Ovary (tissue), 9 donors: ENCODE results near the gene SART1. TPM values are rescaled to one million over a fixed set of nuclear protein-coding genes. Genes with fewer than 3 reads are reported as not detected.

Experiments used
- DNase-seq, 5 donors: peaks; one replicate each; pipeline ENCODE4 v3.0.0-alpha.2; 2019 to 2020
- H3K27ac ChIP-seq, 2 donors: fragments of 200-600 bp; one replicate each; pipeline versions ENCODE4 v1.5.1 to v1.8.0; 2019 to 2022
- H3K27me3 ChIP-seq: fragments of 200-600 bp; one replicate; pipeline ENCODE4 v1.8.0; 2022
- H3K36me3 ChIP-seq: fragments of 200-600 bp; sonication (generic); one replicate; pipeline ENCODE4 v1.5.1; 2019
- H3K4me1 ChIP-seq: one replicate; pipeline ENCODE4 v1.8.1; 2013; ENCODE audit warnings: mild to moderate bottlenecking, moderate library complexity; ENCODE audit not compliant: insufficient read depth
- H3K4me3 ChIP-seq: fragments of 200-600 bp; sonication (generic); one replicate; pipeline ENCODE4 v1.5.1; 2017
- H3K9me3 ChIP-seq, 2 donors: fragments of 200-600 bp in 1 of 2; sonication (generic) in 1 of 2; one replicate each; pipeline versions ENCODE4 v1.5.1 to v1.8.1; 2013 to 2019; ENCODE audit warnings: mild to moderate bottlenecking in 1 of 2, moderate library complexity in 1 of 2
- CTCF ChIP-seq, 3 donors: fragments of 450-650 bp in 2 of 3; fragments of 200-600 bp in 1 of 3; IDR thresholded peaks; one replicate each; pipeline versions ENCODE4 v1.5.1 to v1.8.0; 2016 to 2022; ENCODE audit warnings: antibody characterized with exemption in 3 of 3, mild to moderate bottlenecking in 1 of 3
- EP300 ChIP-seq: sonication (generic); formaldehyde crosslinking; IDR thresholded peaks from one replicate; pipeline ENCODE4 v1.6.1; 2017; ENCODE audit warnings: antibody characterized with exemption
- POLR2A ChIP-seq: fragments of 450-650 bp; IDR thresholded peaks from one replicate; pipeline ENCODE4 v1.6.1; 2017; ENCODE audit warnings: antibody characterized with exemption, mild to moderate bottlenecking, moderate library complexity
- WGBS, 3 donors: extraction: QIAGEN DNeasy Blood & Tissue Kit in 1 of 3; methylation state at CpG; one replicate each; pipeline versions ENCODE4 v1.1.5 to v1.1.7; 2013 to 2017; 5-methylcytosine and 5-hydroxymethylcytosine counted together
- intact Hi-C, 4 donors: fragments of 100-400 bp; cut with DNase I; formaldehyde crosslinking; loops; one replicate each; pipeline versions ENCODE4 v1.11.0 to v1.15.1; 2022 to 2023
- polyA plus RNA-seq, 2 donors: library from polyadenylated mRNA; stranded (reverse); fragments of 200-250 nt in 1 of 2; fragments of 350-450 nt in 1 of 2; fragmentation: Illumina TruSeq in 1 of 2; extraction: RNeasy Lipid Tissue Mini Kit (QIAGEN cat#74804) in 1 of 2; gene quantifications; one replicate each; pipeline ENCODE4 v1.2.3, GENCODE V29; 2013 to 2014
- total RNA-seq, 7 donors: library from RNA; depleted of rRNA in 2 of 7; stranded (reverse); fragments of >200 nt in 2 of 7; fragmentation: NEBNext Ultra II Directional in 3 of 7; extraction: Animal tissue kit (Norgen Biotek cat#: 25700) in 3 of 7; gene quantifications; one replicate each; pipeline versions ENCODE4 v1.1.0 to v1.2.4, GENCODE V29; 2016 to 2023
- donor health status: DM: no; HTN: no; CAD: no; lungs with moderate emphysema.
- donor health status: DM: no; HTN: no; CAD: no.
- donor health status: Bipolar disorder and iron deficiency.
- donor health status: DM: yes; HTN: yes; CAD: no.
- donor health status: DM: no; HTN: no; CAD: no.
- donor health status: DM: yes; HTN: yes; CAD: no.

Gene SART1
- total and polyA plus RNA-seq, 9 donors, result 8.8 to 64.9 (median 55.7) TPM

- Histone ChIP-seq H3K4me3 (no peak overlapping the region), H3K4me1 (no peaks in the 10 kb centered on the region), H3K27ac (no peak overlapping the region), H3K9me3 (no peaks in the 10 kb centered on the region), H3K36me3 (no peaks in the 10 kb centered on the region), H3K27me3 (no peaks in the 10 kb centered on the region)
- 6 to 14% (median 8%) methylated on average over 4 of the region's 4 CpGs for WGBS, 3 donors
- intact Hi-C loops, result no loop called here
- no peak for DNase-seq
- TF ChIP-seq POLR2A (no peak), EP300 (no peak), CTCF (IDR thresholded peaks at IDR 0.05) (no peak)
These were observed 27.5 kb upstream of the SART1 start for GRCh38 chr11:65934014-65934413.

GRCh38 chr11:65937766-65938165 lies 23.8 kb upstream of the SART1 start:
- Histone ChIP-seq H3K4me1 (no peaks in the 10 kb centered on the region), H3K4me3 (no peak overlapping the region), H3K36me3 (no peaks in the 10 kb centered on the region), H3K27ac (no peak overlapping the region), H3K9me3 (no peaks in the 10 kb centered on the region), H3K27me3 (no peaks in the 10 kb centered on the region)
- TF ChIP-seq POLR2A (no peak), EP300 (no peak), CTCF (IDR thresholded peaks at IDR 0.05) (no peak)
- intact Hi-C loops, result no loop called here
- no peak for DNase-seq
- 21 to 30% (median 21%) methylated on average over 4 of the region's 4 CpGs for WGBS, 3 donors

GRCh38 chr11:65941720-65942310 lies 19.7 kb upstream of the SART1 start:
- Histone ChIP-seq H3K4me1 (no peaks in the 10 kb centered on the region), H3K4me3 (no peak overlapping the region), H3K27ac (no peak overlapping the region), H3K27me3 (no peaks in the 10 kb centered on the region), H3K36me3 (no peaks in the 10 kb centered on the region), H3K9me3 (no peaks in the 10 kb centered on the region)
- no peak for DNase-seq
- WGBS, 3 donors, result 65 to 69% (median 69%) methylated on average over 9 of the region's 9 CpGs
- TF ChIP-seq POLR2A (no peak), EP300 (no peak)
- intact Hi-C loops, result no loop called here

- Histone ChIP-seq H3K27ac (no peak overlapping the region), H3K4me1 (no peaks in the 10 kb centered on the region), H3K9me3 (no peaks in the 10 kb centered on the region), H3K27me3 (no peaks in the 10 kb centered on the region), H3K4me3 (no peak overlapping the region), H3K36me3 (no peaks in the 10 kb centered on the region)
- intact Hi-C loops, result no loop called here
- WGBS, 3 donors, result 74 to 76% (median 75%) methylated on average over 7 of the region's 7 CpGs
- TF ChIP-seq CTCF (IDR thresholded peaks at IDR 0.05) (no peak), EP300 (no peak), POLR2A (no peak)
- DNase-seq, result no peak
These were observed 19.0 kb upstream of the SART1 start for GRCh38 chr11:65942531-65942930.

GRCh38 chr11:65944191-65944590 lies 17.3 kb upstream of the SART1 start:
- Histone ChIP-seq H3K36me3 (no peaks in the 10 kb centered on the region), H3K27me3 (no peaks in the 10 kb centered on the region), H3K9me3 (no peaks in the 10 kb centered on the region), H3K27ac (no peak overlapping the region), H3K4me1 (no peaks in the 10 kb centered on the region), H3K4me3 (no peak overlapping the region)
- 86 to 95% (median 88%) methylated on average over 8 of the region's 8 CpGs for WGBS, 3 donors
- no peak for TF ChIP-seq EP300
- no peak for TF ChIP-seq POLR2A
- no peak for TF ChIP-seq CTCF (IDR thresholded peaks at IDR 0.05)
- intact Hi-C loops, result no loop called here
- no peak for DNase-seq
